GM12878 (cell line): Measurements from ENCODE around the gene PAEP. TPM values are rescaled to one million over a fixed set of nuclear protein-coding genes. Genes with fewer than 3 reads are reported as not detected.
A peak's percentile ranks its signal among the peaks of the same experiment; 100 is the strongest.

Source experiments
- ATAC-seq: fragments of 200-7000 bp; cut with Tn5 transposase; 3 replicates; pipeline ENCODE4 v1.9.1; 2020; ENCODE audit warnings: mild to moderate bottlenecking, moderate library complexity
- BruUV-seq: library from RNA; stranded (reverse); fragments of 400-500 nt; replicated peaks from 2 replicates; lab custom pipeline; 2021; lab: Mats Ljungman, UMichigan
- CTCF ChIA-PET: fragments of 300-600 bp; sonication (Branson Sonifier 250); formaldehyde crosslinking; extraction: SDS; loops from one replicate; lab custom pipeline; 2021; ENCODE audit warnings: inconsistent platforms; lab: Yijun Ruan, JAX
- POLR2A ChIA-PET: fragments of 350-600 bp; formaldehyde crosslinking; extraction: SDS; loops from one replicate; lab custom pipeline; 2021; ENCODE audit warnings: inconsistent platforms; lab: Charles Lee
- RAD21 ChIA-PET: fragments of 300-600 bp; sonication (Branson Sonifier 250); formaldehyde crosslinking; loops from one replicate; lab custom pipeline; 2023; ENCODE audit warnings: antibody characterized with exemption; ENCODE audit not compliant: unreplicated experiment; lab: Charles Lee
- SMC1A ChIA-PET: fragments of 300-600 bp; sonication (Branson Sonifier 250); formaldehyde crosslinking; loops from one replicate; lab custom pipeline; 2023; ENCODE audit not compliant: unreplicated experiment, uncharacterized antibody; lab: Charles Lee
- DNase-seq: peaks from one replicate; pipeline ENCODE4 v3.0.0-alpha.2; 2011; ENCODE audit warnings: low read depth, low spot score
- FAIRE-seq: peaks from 3 replicates; lab custom pipeline; 2011; peaks lifted over from hg19 to GRCh38; lab: Jason Lieb, UNC
- H2AFZ ChIP-seq: 2 replicates; pipeline ENCODE4 v1.6.0; 2011; ENCODE audit warnings: low read depth, low read length, control low read depth; ENCODE audit not compliant: control insufficient read depth
- H3K27ac ChIP-seq: 2 replicates; pipeline ENCODE4 v1.5.1; 2011; ENCODE audit warnings: control low read depth; ENCODE audit not compliant: control insufficient read depth, insufficient read depth
- H3K27me3 ChIP-seq, 2 experiments: replicated peaks in 1 of 2; 2 replicates each; pipeline versions ENCODE4 v1.6.0 to v1.6.1; 2011; ENCODE audit warnings: low read length in 1 of 2; ENCODE audit not compliant: control insufficient read depth in 2 of 2, insufficient read depth in 2 of 2
- H3K36me3 ChIP-seq, 2 experiments: 2 replicates each; pipeline ENCODE4 v1.5.1; 2011; ENCODE audit warnings: low read length in 1 of 2; ENCODE audit not compliant: control insufficient read depth in 2 of 2, insufficient read depth in 2 of 2
- H3K4me1 ChIP-seq: 2 replicates; pipeline ENCODE4 v1.6.1; 2011; ENCODE audit warnings: mild to moderate bottlenecking, low read length, moderate library complexity, mixed read lengths; ENCODE audit not compliant: control insufficient read depth, insufficient read depth
- H3K4me2 ChIP-seq: 2 replicates; pipeline ENCODE4 v1.6.0; 2011; ENCODE audit warnings: control low read depth; ENCODE audit not compliant: control insufficient read depth, insufficient read depth
- H3K4me3 ChIP-seq: fragments of 200-600 bp; sonication (generic); 2 replicates; pipeline ENCODE4 v1.5.1; 2016
- H3K79me2 ChIP-seq: 2 replicates; pipeline ENCODE4 v1.6.0; 2011; ENCODE audit warnings: low read length; ENCODE audit not compliant: control insufficient read depth, insufficient read depth
- H3K9ac ChIP-seq: 2 replicates; pipeline ENCODE4 v1.8.0; 2011; ENCODE audit warnings: low read length, control low read depth, mixed read lengths; ENCODE audit not compliant: control insufficient read depth, insufficient read depth
- H3K9me3 ChIP-seq: replicated peaks from 3 replicates; pipeline ENCODE4 v1.5.1; 2011; ENCODE audit warnings: mild to moderate bottlenecking, low read length; ENCODE audit not compliant: control insufficient read depth, insufficient read depth
- H4K20me1 ChIP-seq: 2 replicates; pipeline ENCODE4 v1.6.0; 2011; ENCODE audit not compliant: control insufficient read depth, insufficient read depth
- E2F8 ChIP-seq: fragments of 450-650 bp; IDR thresholded peaks from 2 replicates; pipeline ENCODE4 v1.6.1; 2018; ENCODE audit warnings: mild to moderate bottlenecking, low read depth, moderate library complexity; ENCODE audit not compliant: partially characterized antibody
- HSF1 ChIP-seq: fragments of 150-350 bp; IDR thresholded peaks from 2 replicates; pipeline ENCODE4 v1.6.1; 2014; ENCODE audit warnings: mild to moderate bottlenecking, low read depth, low read length
- NKRF ChIP-seq: fragments of 450-650 bp; conservative IDR thresholded peaks from 2 replicates; pipeline ENCODE4 v1.6.1; 2017; ENCODE audit warnings: mild to moderate bottlenecking, moderate library complexity
- PAX5 ChIP-seq: IDR thresholded peaks from 2 replicates; pipeline ENCODE4 v1.6.1; 2011; ENCODE audit warnings: low read depth, low read length, borderline replicate concordance
- SMAD1 ChIP-seq: fragments of 450-650 bp; IDR thresholded peaks from 2 replicates; pipeline ENCODE4 v1.6.1; 2018; ENCODE audit warnings: mild to moderate bottlenecking, low read depth; ENCODE audit not compliant: partially characterized antibody
- STAT1 ChIP-seq: fragments of 450-650 bp; conservative IDR thresholded peaks from 2 replicates; pipeline ENCODE4 v1.6.1; 2014; ENCODE audit warnings: antibody characterized with exemption, mild to moderate bottlenecking
- WRNIP1 ChIP-seq: IDR thresholded peaks from 2 replicates; pipeline ENCODE4 v1.6.1; 2011; ENCODE audit warnings: low read depth, low read length, improper control_type of control experiment, borderline replicate concordance
- WGBS: methylation state at CpG from one replicate; pipeline ENCODE4 v1.1.6; 2016; ENCODE audit warnings: low lambda C conversion rate; ENCODE audit not compliant: insufficient replicate concordance, insufficient coverage; ENCODE audit errors: missing lambda C conversion rate; 5-methylcytosine and 5-hydroxymethylcytosine counted together
- in situ Hi-C: fragments of 300-500 bp; cut with MboI; formaldehyde crosslinking; loops from 9 replicates; pipeline ENCODE4 v1.14.3; 2018; ENCODE audit warnings: mixed read lengths
- intact Hi-C: fragments of 100-400 bp; cut with micrococcal nuclease; formaldehyde crosslinking; loops from one replicate; pipeline ENCODE4 v1.14.2; 2022; ENCODE audit not compliant: unreplicated experiment
- polyA plus RNA-seq, 11 experiments: library from polyadenylated mRNA; depleted of rRNA in 4 of 11; unstranded in 6 of 11; stranded (reverse) in 5 of 11; fragments of >200 nt; fragmentation: Nextera tagmentation in 4 of 11; fragmentation: Illumina TruSeq in 1 of 11; extraction: Ambion mirVana in 4 of 11; extraction: Trizol in 1 of 11; gene quantifications; 1 replicate in 1 of 11; 2 replicates in 10 of 11; pipeline versions ENCODE4 v1.2.1 to v1.2.3, GENCODE V29; 2011 to 2016; ENCODE audit warnings: inconsistent platforms in 2 of 11, missing spikeins in 2 of 11, low read depth in 1 of 11
- total RNA-seq, 4 experiments: library from RNA; depleted of rRNA in 3 of 4; stranded (reverse); fragments of >200 nt in 3 of 4; fragmentation: Illumina TruSeq in 1 of 4; extraction: Trizol in 1 of 4; gene quantifications; 2 replicates each; pipeline versions ENCODE4 v1.2.1 to v1.2.3, GENCODE V29; 2013 to 2021

The PAEP gene
- total and polyA plus RNA-seq, 10 of the 15 experiments (the other 5 are each of a cell fraction or from before 2014, with no cell fraction given), result not detected

GRCh38 chr9:135516132-135516860 is 45.3 kb upstream of the PAEP start:
- ATAC-seq (peak; percentile 46), FAIRE-seq (no peak), DNase-seq (no peak)
- H3K9ac ChIP-seq, result no peak overlapping the region
- in situ Hi-C loops (no loop called here), intact Hi-C loops (no loop called here)
- WGBS, result 43% methylated on average over 24 of the region's 25 CpGs
- no TSS peak for BruUV-seq
- H3K27ac ChIP-seq, result no peak overlapping the region
- no peaks in the 10 kb centered on the region for H3K4me1 ChIP-seq
- H3K27me3 ChIP-seq, result no peaks in the 10 kb centered on the region; a peak in 1 of 4 replicates
- ChIA-PET POLR2A (no interaction called here), SMC1A (no interaction called here), CTCF (no interaction called here), RAD21 (no interaction called here)
- H3K4me2 ChIP-seq, result no peak overlapping the region
- no peaks in the 10 kb centered on the region for H3K9me3 ChIP-seq
- H4K20me1 ChIP-seq, result no peaks in the 10 kb centered on the region
- H3K79me2 ChIP-seq, result no peaks in the 10 kb centered on the region
- no peak overlapping the region for H3K4me3 ChIP-seq
- no peaks in the 10 kb centered on the region for H3K36me3 ChIP-seq
- no peak overlapping the region; the same call in 1 of the 2 replicates for H2AFZ ChIP-seq
- TF ChIP-seq PAX5 (no peak), SMAD1 (no peak), STAT1 (no peak), NKRF (no peak), WRNIP1 (no peak), HSF1 (no peak), E2F8 (no peak)
